K562 (cell line): ENCODE results near the gene PRR14. TPM values are rescaled to one million over a fixed set of nuclear protein-coding genes. Genes with fewer than 3 reads are reported as not detected.

Experiments
- CEBPB ChIP-seq: fragments of 450-650 bp; IDR thresholded peaks from 2 replicates; pipeline ENCODE4 v1.6.1; 2016; ENCODE audit warnings: missing genetic modification characterization, missing compliant biosample characterization
- E2F3 ChIP-seq: fragments of 250-450 bp; sonication (Bioruptor Pico); IDR thresholded peaks from 2 replicates; pipeline ENCODE4 v1.4.0; 2020; ENCODE audit warnings: mild to moderate bottlenecking
- EGR1 ChIP-seq: fragments of 450-650 bp; conservative IDR thresholded peaks from 2 replicates; pipeline ENCODE4 v1.6.1; 2017; ENCODE audit warnings: mild to moderate bottlenecking
- FOXK1 ChIP-seq: sonication (generic); formaldehyde crosslinking; IDR thresholded peaks from 2 replicates; pipeline ENCODE4 v1.8.0; 2022; ENCODE audit warnings: missing genetic modification reagents, mild to moderate bottlenecking, borderline replicate concordance
- GATAD2B ChIP-seq: fragments of 450-650 bp; IDR thresholded peaks from 2 replicates; pipeline ENCODE4 v1.6.1; 2017; ENCODE audit warnings: mild to moderate bottlenecking, borderline replicate concordance
- HDAC3 ChIP-seq: fragments of 450-650 bp; IDR thresholded peaks from 2 replicates; pipeline ENCODE4 v1.6.1; 2018; ENCODE audit warnings: borderline replicate concordance, mild to moderate bottlenecking, moderate library complexity; ENCODE audit not compliant: partially characterized antibody
- KAT7 ChIP-seq: sonication (generic); formaldehyde crosslinking; IDR thresholded peaks from 2 replicates; pipeline ENCODE4 v1.8.0; 2022; ENCODE audit warnings: missing genetic modification reagents, mild to moderate bottlenecking, borderline replicate concordance
- NELFE ChIP-seq: IDR thresholded peaks from 2 replicates; pipeline ENCODE4 v1.6.1; 2011; ENCODE audit warnings: mild to moderate bottlenecking; ENCODE audit not compliant: insufficient read depth, insufficient read length
- PCBP1 ChIP-seq: fragments of 200-400 bp; formaldehyde crosslinking; IDR thresholded peaks from 2 replicates; pipeline ENCODE4 v1.6.1; 2018; ENCODE audit warnings: mild to moderate bottlenecking, low read depth, low read length; ENCODE audit not compliant: poor library complexity, severe bottlenecking
- RBM22 ChIP-seq: fragments of 200-400 bp; formaldehyde crosslinking; IDR thresholded peaks from 2 replicates; pipeline ENCODE4 v1.6.1; 2018; ENCODE audit warnings: low read length, low read depth; ENCODE audit not compliant: poor library complexity, severe bottlenecking
- XRCC5 ChIP-seq: fragments of 200-400 bp; formaldehyde crosslinking; IDR thresholded peaks from 2 replicates; pipeline ENCODE4 v1.6.1; 2017; ENCODE audit warnings: low read depth, mild to moderate bottlenecking, low read length
- ZNF263 ChIP-seq: sonication (generic); formaldehyde crosslinking; IDR thresholded peaks from 2 replicates; pipeline ENCODE4 v1.8.0; 2022; ENCODE audit warnings: mild to moderate bottlenecking, missing genetic modification reagents, borderline replicate concordance
- ZNF431 ChIP-seq: sonication (generic); formaldehyde crosslinking; IDR thresholded peaks from 2 replicates; pipeline ENCODE4 v1.8.0; 2022; ENCODE audit warnings: mild to moderate bottlenecking, missing genetic modification reagents
- polyA plus RNA-seq, 8 experiments: library from polyadenylated mRNA; depleted of rRNA in 4 of 8; stranded (reverse) in 5 of 8; unstranded in 3 of 8; fragments of >200 nt; fragmentation: Nextera tagmentation in 2 of 8; fragmentation: Illumina TruSeq in 1 of 8; extraction: Ambion mirVana in 2 of 8; extraction: Trizol in 1 of 8; gene quantifications; 2 replicates each; pipeline versions ENCODE4 v1.2.1 to v1.2.3, GENCODE V29; 2011 to 2014; ENCODE audit warnings: inconsistent platforms in 1 of 8, missing spikeins in 1 of 8
- total RNA-seq, 7 experiments: library from RNA; depleted of rRNA in 6 of 7; stranded (reverse); fragments of >200 nt in 6 of 7; fragmentation: Illumina TruSeq in 2 of 7; extraction: Trizol in 2 of 7; gene quantifications; 2 replicates each; pipeline versions ENCODE4 v1.2.1 to v1.2.3, GENCODE V29; 2011 to 2021; ENCODE audit warnings: low replicate concordance in 1 of 7
- TF ChIP-seq, protein P1 (sequence below): fragments of 200-800 bp; sonication (Bioruptor generic); IDR thresholded peaks from 2 replicates; pipeline ENCODE4 v1.6.1; 2016; ENCODE audit warnings: missing genetic modification characterization, missing compliant biosample characterization
- TF ChIP-seq, protein P2 (sequence below): sonication (generic); formaldehyde crosslinking; IDR thresholded peaks from 2 replicates; pipeline ENCODE4 v1.8.1; 2023; ENCODE audit warnings: missing genetic modification reagents, mild to moderate bottlenecking, borderline replicate concordance
- TF ChIP-seq, protein P3 (sequence below): fragments of 250-450 bp; sonication (Bioruptor Pico); IDR thresholded peaks from 2 replicates; pipeline ENCODE4 v1.8.0; 2021; ENCODE audit warnings: borderline replicate concordance, mild to moderate bottlenecking, moderate library complexity; ENCODE audit not compliant: poor library complexity, severe bottlenecking

Gene PRR14
- total and polyA plus RNA-seq, 9 of the 15 experiments (the other 6 are each of a cell fraction or from before 2014, with no cell fraction given), result 2.2 to 63.1 (median 11.5) TPM

DNA sequence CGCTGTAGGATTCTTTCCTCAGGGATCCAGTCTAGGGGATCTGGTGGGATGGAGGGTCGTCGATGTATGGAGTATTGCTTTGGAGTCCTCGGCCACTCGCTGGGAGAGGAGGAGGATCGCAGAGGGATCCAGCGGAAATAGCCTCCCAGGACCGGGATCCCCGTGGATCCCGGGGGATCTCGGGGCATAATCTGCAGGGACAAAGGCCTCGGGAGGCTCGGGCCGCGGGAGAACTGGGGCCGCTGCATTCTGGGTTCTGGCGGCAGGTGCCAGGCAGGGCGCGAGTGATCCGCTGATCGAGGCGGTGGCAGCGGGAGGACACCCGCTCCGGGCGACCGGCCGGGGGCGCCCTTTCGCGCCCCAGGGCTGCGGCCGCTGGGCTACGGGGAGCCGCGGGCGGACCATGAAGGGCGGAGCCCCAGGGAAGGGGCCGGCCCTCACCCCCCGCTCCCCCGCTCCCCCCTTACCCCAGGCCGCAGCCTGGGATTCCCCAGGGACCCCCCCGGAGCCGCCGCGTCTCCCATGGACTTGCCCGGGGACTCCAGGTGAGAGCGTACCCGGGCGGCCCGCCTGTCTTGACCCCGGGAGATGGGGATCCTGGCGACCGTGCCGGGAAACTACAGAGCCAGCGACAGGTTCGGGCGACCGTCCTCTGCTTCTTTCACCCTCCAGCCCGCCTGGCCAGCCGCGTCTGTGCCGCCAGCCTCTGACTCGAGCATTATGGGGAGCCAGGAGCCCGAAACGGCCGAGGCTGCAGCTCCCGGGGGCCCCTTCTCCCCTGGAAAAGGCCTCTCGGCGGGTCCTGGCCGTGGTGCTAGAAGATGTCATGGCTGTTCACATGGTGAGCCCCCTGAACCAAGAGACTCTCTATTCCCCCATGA lies 604 bp downstream of the PRR14 start (continued):
- TF ChIP-seq ZNF263 (CRISPR knock-in tag) (no peak), E2F3 (CRISPR knock-in tag) (peak; percentile 93), ZNF431 (CRISPR knock-in tag) (no peak), GATAD2B (no peak), HDAC3 (no peak), EGR1 (no peak), RBM22 (no peak), CEBPB (no peak), NELFE (no peak), FOXK1 (CRISPR knock-in tag) (no peak; the same call in 1 of the 2 replicates), KAT7 (CRISPR knock-in tag) (0 out of 2 replicates have a peak, but pooled peaks have one; percentile 37), PCBP1 (peak; percentile 72), XRCC5 (peak; percentile 40; the same call in 1 of the 2 replicates)
- TF ChIP-seq, protein P1, sequence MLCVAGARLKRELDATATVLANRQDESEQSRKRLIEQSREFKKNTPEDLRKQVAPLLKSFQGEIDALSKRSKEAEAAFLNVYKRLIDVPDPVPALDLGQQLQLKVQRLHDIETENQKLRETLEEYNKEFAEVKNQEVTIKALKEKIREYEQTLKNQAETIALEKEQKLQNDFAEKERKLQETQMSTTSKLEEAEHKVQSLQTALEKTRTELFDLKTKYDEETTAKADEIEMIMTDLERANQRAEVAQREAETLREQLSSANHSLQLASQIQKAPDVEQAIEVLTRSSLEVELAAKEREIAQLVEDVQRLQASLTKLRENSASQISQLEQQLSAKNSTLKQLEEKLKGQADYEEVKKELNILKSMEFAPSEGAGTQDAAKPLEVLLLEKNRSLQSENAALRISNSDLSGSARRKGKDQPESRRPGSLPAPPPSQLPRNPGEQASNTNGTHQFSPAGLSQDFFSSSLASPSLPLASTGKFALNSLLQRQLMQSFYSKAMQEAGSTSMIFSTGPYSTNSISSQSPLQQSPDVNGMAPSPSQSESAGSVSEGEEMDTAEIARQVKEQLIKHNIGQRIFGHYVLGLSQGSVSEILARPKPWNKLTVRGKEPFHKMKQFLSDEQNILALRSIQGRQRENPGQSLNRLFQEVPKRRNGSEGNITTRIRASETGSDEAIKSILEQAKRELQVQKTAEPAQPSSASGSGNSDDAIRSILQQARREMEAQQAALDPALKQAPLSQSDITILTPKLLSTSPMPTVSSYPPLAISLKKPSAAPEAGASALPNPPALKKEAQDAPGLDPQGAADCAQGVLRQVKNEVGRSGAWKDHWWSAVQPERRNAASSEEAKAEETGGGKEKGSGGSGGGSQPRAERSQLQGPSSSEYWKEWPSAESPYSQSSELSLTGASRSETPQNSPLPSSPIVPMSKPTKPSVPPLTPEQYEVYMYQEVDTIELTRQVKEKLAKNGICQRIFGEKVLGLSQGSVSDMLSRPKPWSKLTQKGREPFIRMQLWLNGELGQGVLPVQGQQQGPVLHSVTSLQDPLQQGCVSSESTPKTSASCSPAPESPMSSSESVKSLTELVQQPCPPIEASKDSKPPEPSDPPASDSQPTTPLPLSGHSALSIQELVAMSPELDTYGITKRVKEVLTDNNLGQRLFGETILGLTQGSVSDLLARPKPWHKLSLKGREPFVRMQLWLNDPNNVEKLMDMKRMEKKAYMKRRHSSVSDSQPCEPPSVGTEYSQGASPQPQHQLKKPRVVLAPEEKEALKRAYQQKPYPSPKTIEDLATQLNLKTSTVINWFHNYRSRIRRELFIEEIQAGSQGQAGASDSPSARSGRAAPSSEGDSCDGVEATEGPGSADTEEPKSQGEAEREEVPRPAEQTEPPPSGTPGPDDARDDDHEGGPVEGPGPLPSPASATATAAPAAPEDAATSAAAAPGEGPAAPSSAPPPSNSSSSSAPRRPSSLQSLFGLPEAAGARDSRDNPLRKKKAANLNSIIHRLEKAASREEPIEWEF (CRISPR knock-in tag), result no peak
- TF ChIP-seq, protein P2, sequence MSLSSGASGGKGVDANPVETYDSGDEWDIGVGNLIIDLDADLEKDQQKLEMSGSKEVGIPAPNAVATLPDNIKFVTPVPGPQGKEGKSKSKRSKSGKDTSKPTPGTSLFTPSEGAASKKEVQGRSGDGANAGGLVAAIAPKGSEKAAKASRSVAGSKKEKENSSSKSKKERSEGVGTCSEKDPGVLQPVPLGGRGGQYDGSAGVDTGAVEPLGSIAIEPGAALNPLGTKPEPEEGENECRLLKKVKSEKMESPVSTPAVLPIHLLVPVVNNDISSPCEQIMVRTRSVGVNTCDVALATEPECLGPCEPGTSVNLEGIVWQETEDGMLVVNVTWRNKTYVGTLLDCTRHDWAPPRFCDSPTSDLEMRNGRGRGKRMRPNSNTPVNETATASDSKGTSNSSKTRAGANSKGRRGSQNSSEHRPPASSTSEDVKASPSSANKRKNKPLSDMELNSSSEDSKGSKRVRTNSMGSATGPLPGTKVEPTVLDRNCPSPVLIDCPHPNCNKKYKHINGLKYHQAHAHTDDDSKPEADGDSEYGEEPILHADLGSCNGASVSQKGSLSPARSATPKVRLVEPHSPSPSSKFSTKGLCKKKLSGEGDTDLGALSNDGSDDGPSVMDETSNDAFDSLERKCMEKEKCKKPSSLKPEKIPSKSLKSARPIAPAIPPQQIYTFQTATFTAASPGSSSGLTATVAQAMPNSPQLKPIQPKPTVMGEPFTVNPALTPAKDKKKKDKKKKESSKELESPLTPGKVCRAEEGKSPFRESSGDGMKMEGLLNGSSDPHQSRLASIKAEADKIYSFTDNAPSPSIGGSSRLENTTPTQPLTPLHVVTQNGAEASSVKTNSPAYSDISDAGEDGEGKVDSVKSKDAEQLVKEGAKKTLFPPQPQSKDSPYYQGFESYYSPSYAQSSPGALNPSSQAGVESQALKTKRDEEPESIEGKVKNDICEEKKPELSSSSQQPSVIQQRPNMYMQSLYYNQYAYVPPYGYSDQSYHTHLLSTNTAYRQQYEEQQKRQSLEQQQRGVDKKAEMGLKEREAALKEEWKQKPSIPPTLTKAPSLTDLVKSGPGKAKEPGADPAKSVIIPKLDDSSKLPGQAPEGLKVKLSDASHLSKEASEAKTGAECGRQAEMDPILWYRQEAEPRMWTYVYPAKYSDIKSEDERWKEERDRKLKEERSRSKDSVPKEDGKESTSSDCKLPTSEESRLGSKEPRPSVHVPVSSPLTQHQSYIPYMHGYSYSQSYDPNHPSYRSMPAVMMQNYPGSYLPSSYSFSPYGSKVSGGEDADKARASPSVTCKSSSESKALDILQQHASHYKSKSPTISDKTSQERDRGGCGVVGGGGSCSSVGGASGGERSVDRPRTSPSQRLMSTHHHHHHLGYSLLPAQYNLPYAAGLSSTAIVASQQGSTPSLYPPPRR (CRISPR knock-in tag), result no peak
- TF ChIP-seq, protein P3, sequence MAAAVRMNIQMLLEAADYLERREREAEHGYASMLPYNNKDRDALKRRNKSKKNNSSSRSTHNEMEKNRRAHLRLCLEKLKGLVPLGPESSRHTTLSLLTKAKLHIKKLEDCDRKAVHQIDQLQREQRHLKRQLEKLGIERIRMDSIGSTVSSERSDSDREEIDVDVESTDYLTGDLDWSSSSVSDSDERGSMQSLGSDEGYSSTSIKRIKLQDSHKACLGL, result no peak
